ENCODE results near the gene MOBP. TPM values are rescaled to one million over a fixed set of nuclear protein-coding genes. Genes with fewer than 3 reads are reported as not detected.

MOBP gene
- total RNA-seq, 6 experiments from 2014 or later: not detected

DNA sequence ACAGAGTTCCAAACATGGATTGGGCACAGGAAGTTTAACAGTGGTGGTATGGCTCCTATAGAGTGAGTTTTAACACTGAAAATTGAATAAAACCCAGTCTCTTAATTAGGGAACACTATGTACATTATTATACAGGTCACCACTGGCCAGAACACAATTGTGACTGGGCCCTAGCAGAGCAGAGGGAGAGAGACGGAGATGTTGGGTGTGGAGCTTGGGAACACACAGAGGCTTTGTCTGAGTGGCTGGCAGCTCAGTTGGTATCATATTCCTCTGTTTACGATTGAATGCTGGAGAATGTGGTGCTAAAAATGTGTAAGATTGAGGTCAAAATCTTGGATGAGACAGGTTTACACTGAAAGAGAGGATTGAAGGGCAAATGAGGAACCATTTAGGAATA, 6.8 kb upstream of the MOBP start:
- peaks cover 3% of the 10 kb centered on the region; the same call in 1 of the 2 replicates for H3K27me3 Mint-ChIP-seq (ENCODE audit: insufficient read depth)
- no peak overlapping the region for H3K27ac Mint-ChIP-seq
- no peaks in the 10 kb centered on the region for H3K36me3 Mint-ChIP-seq (ENCODE audit: low read depth)
- DNase-seq: no peak
- no peak overlapping the region for H3K4me3 Mint-ChIP-seq
- H3K9me3 Mint-ChIP-seq: peaks cover 4% of the 10 kb centered on the region
- H3K4me1 Mint-ChIP-seq (ENCODE audit: low read depth): no peaks in the 10 kb centered on the region; the same call in 1 of the 2 replicates
- TF ChIP-seq, protein P1, sequence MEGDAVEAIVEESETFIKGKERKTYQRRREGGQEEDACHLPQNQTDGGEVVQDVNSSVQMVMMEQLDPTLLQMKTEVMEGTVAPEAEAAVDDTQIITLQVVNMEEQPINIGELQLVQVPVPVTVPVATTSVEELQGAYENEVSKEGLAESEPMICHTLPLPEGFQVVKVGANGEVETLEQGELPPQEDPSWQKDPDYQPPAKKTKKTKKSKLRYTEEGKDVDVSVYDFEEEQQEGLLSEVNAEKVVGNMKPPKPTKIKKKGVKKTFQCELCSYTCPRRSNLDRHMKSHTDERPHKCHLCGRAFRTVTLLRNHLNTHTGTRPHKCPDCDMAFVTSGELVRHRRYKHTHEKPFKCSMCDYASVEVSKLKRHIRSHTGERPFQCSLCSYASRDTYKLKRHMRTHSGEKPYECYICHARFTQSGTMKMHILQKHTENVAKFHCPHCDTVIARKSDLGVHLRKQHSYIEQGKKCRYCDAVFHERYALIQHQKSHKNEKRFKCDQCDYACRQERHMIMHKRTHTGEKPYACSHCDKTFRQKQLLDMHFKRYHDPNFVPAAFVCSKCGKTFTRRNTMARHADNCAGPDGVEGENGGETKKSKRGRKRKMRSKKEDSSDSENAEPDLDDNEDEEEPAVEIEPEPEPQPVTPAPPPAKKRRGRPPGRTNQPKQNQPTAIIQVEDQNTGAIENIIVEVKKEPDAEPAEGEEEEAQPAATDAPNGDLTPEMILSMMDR (IDR thresholded peaks at IDR 0.05): no peak

DNA sequence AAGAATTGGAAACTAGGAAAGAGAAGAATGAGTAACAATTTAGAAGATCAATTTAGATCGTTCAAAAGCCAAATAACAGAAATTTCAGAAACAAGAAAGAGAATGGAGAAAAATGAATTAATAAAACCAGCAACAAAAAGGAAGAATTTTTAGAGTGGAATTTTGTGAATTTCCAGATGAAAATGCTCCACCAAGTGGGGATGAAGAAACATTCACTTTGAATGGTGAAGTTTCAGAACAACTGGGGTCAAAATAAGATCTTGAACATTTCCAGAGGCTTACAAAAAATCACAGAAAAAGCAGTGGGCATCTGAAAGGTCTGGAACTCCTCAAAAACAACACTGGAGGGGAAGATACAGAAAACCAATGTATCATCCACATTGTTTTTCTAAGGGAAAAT, 4.2 kb upstream of the MOBP start:
- H3K36me3 Mint-ChIP-seq (ENCODE audit: low read depth): no peaks in the 10 kb centered on the region
- DNase-seq: no peak
- H3K4me1 Mint-ChIP-seq (ENCODE audit: low read depth): no peaks in the 10 kb centered on the region
- peaks cover 7% of the 10 kb centered on the region for H3K27me3 Mint-ChIP-seq (ENCODE audit: insufficient read depth)
- TF ChIP-seq, protein P1 (IDR thresholded peaks at IDR 0.05): peak; percentile 43
- H3K4me3 Mint-ChIP-seq: no peak overlapping the region
- peaks cover 4% of the 10 kb centered on the region for H3K9me3 Mint-ChIP-seq
- no peak overlapping the region for H3K27ac Mint-ChIP-seq

DNA sequence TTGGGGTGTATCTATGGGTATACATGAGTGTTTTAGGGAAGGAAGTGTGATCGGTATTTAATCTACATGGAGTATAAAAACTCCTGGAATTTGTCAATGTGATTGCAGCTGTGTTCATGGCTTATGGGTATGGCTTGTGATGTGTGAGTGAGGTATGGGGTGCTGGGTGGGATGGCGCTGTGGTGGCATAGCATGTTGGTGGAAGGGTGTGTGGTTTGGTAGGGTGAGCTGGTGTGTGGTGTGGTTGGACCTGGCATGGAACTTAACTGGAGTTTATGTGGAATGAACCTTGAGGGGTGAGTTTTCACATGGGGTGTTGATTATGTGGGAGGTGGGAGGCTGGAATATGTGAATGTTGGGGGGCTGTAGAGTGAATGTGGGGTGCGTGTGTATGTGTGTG, 492 bp upstream of the MOBP start:
- H3K4me3 Mint-ChIP-seq: no peak overlapping the region
- H3K27me3 Mint-ChIP-seq (ENCODE audit: insufficient read depth): peaks cover 5% of the 10 kb centered on the region
- no peaks in the 10 kb centered on the region for H3K4me1 Mint-ChIP-seq (ENCODE audit: low read depth)
- H3K27ac Mint-ChIP-seq: no peak overlapping the region
- no peaks in the 10 kb centered on the region for H3K36me3 Mint-ChIP-seq (ENCODE audit: low read depth)
- TF ChIP-seq, protein P1 (IDR thresholded peaks at IDR 0.05): no peak
- DNase-seq: no peak
- no peaks in the 10 kb centered on the region for H3K9me3 Mint-ChIP-seq

DNA sequence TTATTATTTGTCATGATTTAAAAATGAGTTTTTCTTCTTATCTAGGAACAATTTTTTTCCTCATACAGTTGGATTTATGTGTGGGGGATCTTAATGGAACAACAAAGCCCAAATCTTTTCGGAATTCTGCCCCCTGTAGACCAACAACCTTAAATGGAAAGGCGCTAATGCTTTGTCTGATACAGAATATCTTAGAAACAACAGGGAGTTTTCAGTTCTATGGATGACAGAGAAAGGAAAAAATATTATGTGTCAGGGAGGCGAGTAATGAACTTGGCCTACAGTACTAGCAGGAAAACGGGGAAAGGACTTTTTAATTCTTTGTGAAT, 592 bp downstream of the MOBP start:
- H3K4me3 Mint-ChIP-seq: no peak overlapping the region
- H3K27ac Mint-ChIP-seq: no peak overlapping the region
- DNase-seq: no peak
- peaks cover 5% of the 10 kb centered on the region for H3K27me3 Mint-ChIP-seq (ENCODE audit: insufficient read depth)
- TF ChIP-seq, protein P1 (IDR thresholded peaks at IDR 0.05): no peak
- no peaks in the 10 kb centered on the region for H3K9me3 Mint-ChIP-seq
- no peaks in the 10 kb centered on the region for H3K4me1 Mint-ChIP-seq (ENCODE audit: low read depth)
- no peaks in the 10 kb centered on the region for H3K36me3 Mint-ChIP-seq (ENCODE audit: low read depth)

DNA sequence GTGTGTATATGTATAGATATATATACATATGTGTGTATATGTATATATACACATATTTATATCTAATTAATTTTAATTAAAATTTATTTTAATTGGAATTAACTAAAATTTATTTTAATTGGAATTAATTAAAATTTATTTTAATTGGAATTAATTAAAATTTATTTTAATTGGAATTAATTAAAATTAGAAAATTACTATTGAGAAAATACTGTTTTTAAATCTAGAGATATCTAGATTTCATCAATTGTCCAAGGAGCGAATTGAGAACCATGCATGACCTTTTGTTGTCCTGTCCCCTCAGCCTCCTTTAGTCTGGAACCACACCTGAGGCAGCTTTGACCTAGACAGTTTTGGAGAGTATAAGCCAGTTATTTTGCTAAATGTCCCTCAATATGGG, 1.8 kb downstream of the MOBP start:
- Mint-ChIP-seq H3K36me3 (ENCODE audit: low read depth) (no peaks in the 10 kb centered on the region), H3K27me3 (ENCODE audit: insufficient read depth) (peaks cover 5% of the 10 kb centered on the region), H3K4me1 (ENCODE audit: low read depth) (no peaks in the 10 kb centered on the region), H3K9me3 (no peaks in the 10 kb centered on the region), H3K27ac (no peak overlapping the region), H3K4me3 (no peak overlapping the region)
- TF ChIP-seq, protein P1 (IDR thresholded peaks at IDR 0.05): no peak
- no peak for DNase-seq

DNA sequence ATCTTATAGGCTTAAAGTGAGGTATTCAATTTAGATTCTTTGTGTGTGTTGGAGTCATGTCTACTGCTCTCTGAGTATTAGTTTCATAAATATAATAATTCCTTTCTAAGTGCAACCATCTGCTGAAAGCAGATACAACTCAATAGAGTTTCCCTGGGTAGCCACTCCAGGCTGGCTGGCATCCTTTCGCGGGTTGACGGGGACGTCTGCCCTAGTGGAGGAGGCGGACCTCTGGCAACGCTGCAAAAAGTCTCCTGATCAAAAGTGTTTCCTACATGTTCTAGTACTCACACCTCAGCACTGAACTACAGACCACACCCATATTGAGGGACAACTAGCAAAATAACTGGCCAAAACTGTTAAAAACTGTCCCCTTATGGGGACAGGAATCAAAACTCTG, 2.5 kb downstream of the MOBP start:
- no peaks in the 10 kb centered on the region for H3K4me1 Mint-ChIP-seq (ENCODE audit: low read depth)
- H3K4me3 Mint-ChIP-seq: no peak overlapping the region
- H3K27ac Mint-ChIP-seq: no peak overlapping the region
- H3K9me3 Mint-ChIP-seq: no peaks in the 10 kb centered on the region
- H3K36me3 Mint-ChIP-seq (ENCODE audit: low read depth): no peaks in the 10 kb centered on the region
- no peak for DNase-seq
- TF ChIP-seq, protein P1 (IDR thresholded peaks at IDR 0.05): no peak
- peaks cover 5% of the 10 kb centered on the region for H3K27me3 Mint-ChIP-seq (ENCODE audit: insufficient read depth)
